Duodenal mucosa (tissue), 2 donors: Measurements from ENCODE around the gene CPM.
"Not testable (repeated sequence)": the region's sequence is repeated elsewhere in the genome, so short reads cannot be mapped to it uniquely, and the experiment has no call there.

Source experiments
- H3K27ac ChIP-seq: one replicate; pipeline ENCODE4 v1.7.0; 2013; ENCODE audit warnings: low read depth, low read length
- H3K27me3 ChIP-seq, 2 donors: one replicate each; pipeline ENCODE4 v1.7.0; 2013; ENCODE audit warnings: low read length in 2 of 2, control low read depth in 1 of 2; ENCODE audit not compliant: insufficient read depth in 2 of 2, control insufficient read depth in 1 of 2
- H3K36me3 ChIP-seq, 2 donors: one replicate each; pipeline ENCODE4 v1.7.0; 2013; ENCODE audit warnings: low read length in 2 of 2, control low read depth in 1 of 2; ENCODE audit not compliant: insufficient read depth in 2 of 2, control insufficient read depth in 1 of 2
- H3K4me1 ChIP-seq, 2 donors: one replicate each; pipeline ENCODE4 v1.7.0; 2013; ENCODE audit warnings: low read length in 2 of 2, control low read depth in 1 of 2; ENCODE audit not compliant: insufficient read depth in 2 of 2, control insufficient read depth in 1 of 2
- H3K4me3 ChIP-seq, 2 donors: one replicate each; pipeline ENCODE4 v1.7.0; 2013; ENCODE audit warnings: low read length in 2 of 2, low read depth in 1 of 2
- H3K9ac ChIP-seq, 2 donors: one replicate each; pipeline ENCODE4 v1.7.0; 2013; ENCODE audit warnings: low read length in 2 of 2, low read depth in 1 of 2
- H3K9me3 ChIP-seq, 2 donors: one replicate each; pipeline ENCODE4 v1.7.0; 2013; ENCODE audit warnings: low read length in 2 of 2, control low read depth in 1 of 2; ENCODE audit not compliant: control insufficient read depth in 1 of 2

The CPM gene

GRCh38 chr12:68844788-68845695 lies 87.9 kb downstream of the CPM start:
- peaks cover 17 to 34% of the 10 kb centered on the region in 2 donors for H3K36me3 ChIP-seq

DNA sequence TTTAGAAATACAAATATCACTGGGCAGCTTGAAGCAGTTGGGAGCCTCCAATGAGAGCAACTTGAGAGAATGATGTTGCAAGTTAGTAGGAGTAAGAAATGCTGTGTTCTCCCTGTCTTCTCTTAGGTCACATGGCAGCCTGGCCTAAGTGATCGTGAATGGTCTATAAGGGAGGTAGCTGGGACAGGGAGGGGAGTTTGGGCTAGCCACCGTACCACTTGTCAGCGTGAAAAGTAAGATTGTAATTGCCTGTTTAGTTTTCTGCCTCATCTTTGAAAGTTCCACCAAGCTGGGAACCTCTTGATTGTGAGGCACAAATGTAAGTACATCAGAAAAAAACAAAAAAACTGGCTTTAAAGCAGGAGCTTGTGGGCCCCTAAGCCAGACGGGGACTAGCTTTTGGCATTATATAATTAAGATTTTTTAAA lies 88.6 kb downstream of the CPM start:
- H3K9ac ChIP-seq = no peak overlapping the region
- no peak overlapping the region for H3K4me3 ChIP-seq
- H3K4me1 ChIP-seq = no peaks in the 10 kb centered on the region
- H3K27me3 ChIP-seq = no peaks in the 10 kb centered on the region
- no peak overlapping the region for H3K27ac ChIP-seq
- no peaks in the 10 kb centered on the region for H3K9me3 ChIP-seq
- H3K36me3 ChIP-seq = peaks cover 22 to 41% of the 10 kb centered on the region in 2 donors

More at GRCh38 chr12:68844788-68845695, 87.9 kb downstream of the CPM start:
- H3K9ac ChIP-seq = no peak overlapping the region
- H3K4me1 ChIP-seq = no peaks in the 10 kb centered on the region
- no peaks in the 10 kb centered on the region for H3K27me3 ChIP-seq
- no peaks in the 10 kb centered on the region for H3K9me3 ChIP-seq
- H3K27ac ChIP-seq = no peak overlapping the region
- H3K4me3 ChIP-seq = no peak overlapping the region

DNA sequence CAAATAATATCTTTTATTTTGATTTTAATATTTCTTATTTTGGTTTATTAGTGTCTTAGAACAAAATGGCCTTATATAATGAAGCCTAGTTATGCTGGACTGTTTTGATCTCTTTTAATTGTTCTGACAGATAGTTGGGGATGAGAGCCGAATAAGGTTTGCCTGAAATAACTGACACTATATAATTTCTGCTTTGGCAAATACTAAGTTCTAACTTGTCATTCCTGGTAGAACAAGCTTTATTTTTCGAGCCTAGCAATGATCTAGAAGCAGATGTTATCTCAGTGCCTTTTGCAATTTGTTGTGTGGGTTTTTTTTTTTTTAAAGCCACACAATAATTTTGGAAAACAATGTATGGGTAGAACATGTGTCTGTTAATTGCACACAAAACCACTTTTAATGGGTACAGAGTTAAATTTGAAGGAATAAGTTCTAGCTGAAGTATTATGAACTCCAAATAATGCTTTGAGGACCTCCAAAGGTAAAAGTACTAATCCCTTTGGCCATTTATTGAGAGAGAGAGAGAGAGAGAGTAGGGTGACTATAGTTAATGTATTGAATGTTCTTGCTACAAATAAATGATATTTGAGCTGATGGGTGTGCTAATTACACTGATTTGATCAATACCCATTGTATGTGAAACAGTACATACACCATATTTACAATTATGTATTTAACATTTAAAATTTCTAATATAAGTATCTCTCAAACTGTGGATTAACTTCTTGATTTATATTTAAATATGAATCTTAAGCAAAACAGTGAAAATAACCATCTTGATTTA lies 90.0 kb downstream of the CPM start:
- H3K36me3 ChIP-seq = peaks cover 34 to 55% of the 10 kb centered on the region in 2 donors
- H3K9ac ChIP-seq = no peak overlapping the region
- no peak overlapping the region for H3K27ac ChIP-seq
- no peaks in the 10 kb centered on the region for H3K9me3 ChIP-seq
- no peaks in the 10 kb centered on the region for H3K27me3 ChIP-seq
- H3K4me1 ChIP-seq = no peaks in the 10 kb centered on the region
- no peak overlapping the region for H3K4me3 ChIP-seq

- Histone ChIP-seq H3K27ac (no peak overlapping the region), H3K4me3 (no peak overlapping the region), H3K36me3 (peaks cover 36 to 61% of the 10 kb centered on the region in 2 donors), H3K9ac (no peak overlapping the region), H3K27me3 (no peaks in the 10 kb centered on the region), H3K9me3 (no peaks in the 10 kb centered on the region), H3K4me1 (no peaks in the 10 kb centered on the region)
Measured at GRCh38 chr12:68842123-68842522, 90.8 kb downstream of the CPM start.

DNA sequence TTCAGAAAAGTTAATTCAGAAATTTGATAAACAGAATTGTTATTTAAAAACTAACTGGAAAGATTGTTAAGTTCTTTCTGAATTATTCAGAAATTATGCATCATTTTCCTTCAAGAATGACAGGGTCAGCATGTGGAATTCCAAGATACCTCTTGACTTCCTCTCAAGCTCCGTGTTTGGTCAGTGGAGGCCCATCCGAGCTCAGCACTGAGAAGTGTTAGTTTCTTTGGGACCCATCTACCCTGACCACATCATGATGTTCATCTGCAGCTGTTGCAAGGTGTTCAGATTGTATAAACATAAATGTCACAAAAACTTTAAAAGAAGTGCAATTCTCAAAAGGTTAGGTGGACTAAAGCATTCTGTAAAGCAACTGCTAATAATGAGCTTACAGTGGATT lies 91.3 kb downstream of the CPM start:
- Histone ChIP-seq H3K4me3 (no peak overlapping the region), H3K9ac (no peak overlapping the region), H3K27me3 (no peaks in the 10 kb centered on the region), H3K4me1 (no peaks in the 10 kb centered on the region), H3K27ac (no peak overlapping the region), H3K9me3 (no peaks in the 10 kb centered on the region), H3K36me3 (peaks cover 36 to 65% of the 10 kb centered on the region in 2 donors)

DNA sequence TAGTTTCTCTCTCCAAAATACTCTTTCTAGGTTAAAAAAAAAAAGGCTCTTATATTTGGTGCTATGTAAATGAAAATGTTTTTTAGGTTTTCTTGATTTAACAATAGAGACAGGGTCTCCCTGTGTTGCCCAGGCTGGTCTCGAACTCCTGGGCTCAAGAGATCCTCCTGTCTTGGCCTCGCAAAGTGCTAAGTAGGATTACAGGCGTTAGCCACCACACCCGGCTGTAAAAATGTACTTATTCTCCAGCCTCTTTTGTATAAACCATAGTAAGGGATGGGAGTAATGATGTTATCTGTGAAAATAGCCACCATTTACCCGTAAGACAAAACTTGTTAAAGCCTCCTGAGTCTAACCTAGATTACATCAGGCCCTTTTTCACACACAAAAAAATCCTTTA lies 91.8 kb downstream of the CPM start:
- peaks cover 41 to 70% of the 10 kb centered on the region in 2 donors for H3K36me3 ChIP-seq
- H3K27ac ChIP-seq, H3K4me3 ChIP-seq, H3K4me1 ChIP-seq, H3K9ac ChIP-seq, H3K27me3 ChIP-seq, H3K9me3 ChIP-seq: not testable (repeated sequence)

DNA sequence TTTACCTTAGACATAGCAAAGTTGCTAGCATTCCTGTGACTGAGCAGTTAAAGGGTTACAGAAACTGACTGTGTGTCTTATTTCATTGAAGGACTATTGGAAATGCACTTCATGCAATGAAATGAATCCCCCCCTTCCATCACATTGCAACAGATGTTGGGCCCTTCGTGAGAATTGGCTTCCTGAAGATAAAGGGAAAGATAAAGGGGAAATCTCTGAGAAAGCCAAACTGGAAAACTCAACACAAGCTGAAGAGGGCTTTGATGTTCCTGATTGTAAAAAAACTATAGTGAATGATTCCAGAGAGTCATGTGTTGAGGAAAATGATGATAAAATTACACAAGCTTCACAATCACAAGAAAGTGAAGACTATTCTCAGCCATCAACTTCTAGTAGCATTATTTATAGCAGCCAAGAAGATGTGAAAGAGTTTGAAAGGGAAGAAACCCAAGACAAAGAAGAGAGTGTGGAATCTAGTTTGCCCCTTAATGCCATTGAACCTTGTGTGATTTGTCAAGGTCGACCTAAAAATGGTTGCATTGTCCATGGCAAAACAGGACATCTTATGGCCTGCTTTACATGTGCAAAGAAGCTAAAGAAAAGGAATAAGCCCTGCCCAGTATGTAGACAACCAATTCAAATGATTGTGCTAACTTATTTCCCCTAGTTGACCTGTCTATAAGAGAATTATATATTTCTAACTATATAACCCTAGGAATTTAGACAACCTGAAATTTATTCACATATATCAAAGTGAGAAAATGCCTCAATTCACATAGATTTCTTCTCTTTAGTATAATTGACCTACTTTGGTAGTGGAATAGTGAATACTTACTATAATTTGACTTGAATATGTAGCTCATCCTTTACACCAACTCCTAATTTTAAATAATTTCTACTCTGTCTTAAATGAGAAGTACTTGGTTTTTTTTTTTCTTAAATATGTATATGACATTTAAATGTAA lies 93.5 kb downstream of the CPM start:
- no peak overlapping the region for H3K27ac ChIP-seq
- H3K9ac ChIP-seq = no peak overlapping the region
- H3K36me3 ChIP-seq = peaks cover 48 to 73% of the 10 kb centered on the region in 2 donors
- no peak overlapping the region for H3K4me3 ChIP-seq
- no peaks in the 10 kb centered on the region for H3K9me3 ChIP-seq
- H3K4me1 ChIP-seq = no peaks in the 10 kb centered on the region
- H3K27me3 ChIP-seq = no peaks in the 10 kb centered on the region

- no peaks in the 10 kb centered on the region for H3K4me1 ChIP-seq
- no peak overlapping the region for H3K27ac ChIP-seq
- H3K36me3 ChIP-seq = peaks cover 51 to 70% of the 10 kb centered on the region in 2 donors
Measured at GRCh38 chr12:68838046-68838886, 94.7 kb downstream of the CPM start.

DNA sequence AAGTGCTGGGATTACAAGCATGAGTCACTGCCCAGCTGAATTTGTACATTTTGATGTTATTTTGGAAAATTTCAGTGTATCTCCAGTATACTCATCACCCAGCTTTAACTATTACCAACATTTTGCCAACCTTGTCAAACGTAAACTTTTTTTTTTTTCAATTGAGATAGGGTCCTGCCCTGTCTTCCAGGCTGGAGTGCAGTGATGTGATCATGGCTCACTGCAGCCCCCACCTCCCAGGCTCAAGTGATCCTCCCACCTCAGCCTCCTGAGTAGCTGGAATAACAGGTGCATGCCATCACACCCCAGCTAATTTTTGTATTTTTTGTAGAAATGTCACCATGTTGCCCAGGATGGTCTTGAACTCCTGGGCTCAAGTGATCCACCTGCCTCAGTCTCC lies 95.8 kb downstream of the CPM start:
- H3K4me1 ChIP-seq = no peaks in the 10 kb centered on the region
- H3K9me3 ChIP-seq = no peaks in the 10 kb centered on the region
- no peak overlapping the region for H3K9ac ChIP-seq
- peaks cover 49 to 72% of the 10 kb centered on the region in 2 donors for H3K36me3 ChIP-seq
- H3K27me3 ChIP-seq = no peaks in the 10 kb centered on the region
- H3K4me3 ChIP-seq = no peak overlapping the region
- H3K27ac ChIP-seq = no peak overlapping the region

More at GRCh38 chr12:68838046-68838886, 94.7 kb downstream of the CPM start:
- H3K27me3 ChIP-seq = no peaks in the 10 kb centered on the region
- no peak overlapping the region for H3K9ac ChIP-seq
- no peak overlapping the region for H3K4me3 ChIP-seq
- H3K9me3 ChIP-seq = no peaks in the 10 kb centered on the region
